22Rv1 (cell line): ENCODE results near the gene HSPA2.

Source experiments
- H3K27ac ChIP-seq: fragments of 450-650 bp; 2 replicates; pipeline ENCODE4 v1.5.1; 2017
- CTCF ChIP-seq: fragments of 450-650 bp; IDR thresholded peaks from 2 replicates; pipeline ENCODE4 v1.5.1; 2017; ENCODE audit warnings: mild to moderate bottlenecking
- ZFX ChIP-seq: fragments of 450-650 bp; IDR thresholded peaks from 2 replicates; pipeline ENCODE4 v1.6.1; 2017; ENCODE audit warnings: antibody characterized with exemption, borderline replicate concordance

HSPA2 gene

GRCh38 chr14:64507376-64508156, 33.0 kb upstream of the HSPA2 start:
- H3K27ac ChIP-seq, result no peak overlapping the region
- TF ChIP-seq ZFX (no peak), CTCF (no peak)

DNA sequence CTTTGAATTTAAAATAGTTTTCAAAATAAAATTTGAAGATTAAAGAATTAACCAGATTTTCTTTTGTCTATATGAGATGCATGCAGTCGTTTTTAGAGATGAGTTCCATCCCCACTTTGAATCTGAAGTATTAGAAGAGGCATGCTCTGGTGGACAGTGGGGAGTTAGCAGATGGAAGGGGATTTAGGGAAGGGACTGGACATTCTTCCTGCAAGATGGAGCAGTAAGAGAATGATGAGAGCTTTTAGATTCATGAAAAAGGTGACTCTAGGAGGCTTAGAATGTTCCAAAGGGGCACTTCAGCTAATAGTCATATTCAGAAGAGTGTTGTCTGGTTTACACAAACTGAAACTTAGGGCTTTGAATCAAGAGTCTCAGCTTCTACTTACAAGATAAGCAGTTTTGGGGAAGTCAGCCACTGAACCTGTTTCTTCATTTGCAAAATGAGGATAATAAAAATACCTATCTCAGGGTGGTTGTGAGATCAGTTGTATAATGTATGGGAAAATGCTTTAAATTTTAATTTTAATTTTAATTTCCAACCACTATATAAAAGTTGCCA, 32.2 kb upstream of the HSPA2 start:
- TF ChIP-seq ZFX (no peak), CTCF (no peak)
- H3K27ac ChIP-seq, result no peak overlapping the region

DNA sequence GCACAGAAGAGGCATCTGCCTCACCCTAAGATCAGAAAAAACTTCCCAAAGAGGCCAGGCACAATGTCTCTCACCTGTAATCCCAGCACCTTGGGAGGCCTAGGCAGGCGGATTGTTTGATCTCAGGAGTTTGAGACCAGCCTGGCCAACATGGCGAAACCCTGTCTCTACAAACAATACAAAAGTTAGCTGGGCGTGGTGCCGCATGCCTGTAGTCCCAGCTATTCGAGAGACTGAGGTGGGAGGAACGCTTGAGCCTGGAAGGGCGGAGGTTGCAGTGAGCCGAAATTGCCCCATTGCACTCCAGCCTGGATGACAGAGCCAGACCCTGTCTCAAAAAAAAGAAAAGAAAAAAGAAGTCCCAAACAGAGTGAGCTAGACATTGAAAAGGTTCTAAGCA, 31.5 kb upstream of the HSPA2 start:
- H3K27ac ChIP-seq, result no peak overlapping the region
- TF ChIP-seq ZFX (no peak), CTCF (no peak)

DNA sequence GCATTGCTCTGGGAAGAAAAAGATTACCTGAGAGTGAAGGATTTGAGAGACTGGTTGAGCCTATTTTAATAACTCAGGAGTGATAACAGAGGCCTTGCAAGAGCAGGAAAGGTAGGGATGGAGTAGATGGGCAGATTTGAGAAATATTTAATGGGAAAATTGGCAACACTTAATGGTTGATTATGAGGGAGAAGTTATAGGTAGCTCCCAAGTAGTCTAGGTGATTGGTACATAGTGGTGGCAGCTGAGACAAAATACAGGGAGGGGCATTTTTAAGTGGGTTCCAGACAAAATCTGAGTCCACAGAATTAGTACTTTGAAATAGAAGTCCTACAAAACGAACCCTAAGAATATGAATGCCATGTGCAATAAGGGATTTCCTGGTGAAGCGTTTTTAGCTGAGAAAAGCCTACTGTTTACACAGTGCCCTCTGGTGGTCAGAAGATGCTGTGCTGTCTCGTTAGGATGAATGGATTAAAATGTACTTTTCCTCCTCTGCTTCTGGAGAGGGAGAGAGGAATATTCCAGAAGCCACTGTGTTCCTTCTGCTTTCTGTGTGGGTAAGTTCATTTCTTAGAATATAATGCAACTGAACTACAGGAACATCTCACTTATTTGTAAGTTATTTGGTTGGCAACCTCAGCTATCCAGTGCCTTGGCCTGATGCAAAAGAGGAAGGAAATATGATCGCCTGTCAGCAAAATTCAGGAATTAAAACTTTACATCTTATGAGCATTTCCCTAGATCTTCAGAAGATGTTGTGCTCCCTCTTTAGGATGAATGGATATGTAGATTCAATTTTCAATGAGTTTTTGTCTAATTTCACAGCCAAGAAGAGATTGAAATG, 29.5 kb upstream of the HSPA2 start:
- H3K27ac ChIP-seq, result 0 out of 2 replicates have a peak overlapping the region, but pooled peaks have one; percentile 3
- no peak for TF ChIP-seq ZFX
- TF ChIP-seq CTCF, result peak; percentile 96

GRCh38 chr14:64513271-64513670, 27.3 kb upstream of the HSPA2 start:
- TF ChIP-seq CTCF (no peak), ZFX (no peak)

DNA sequence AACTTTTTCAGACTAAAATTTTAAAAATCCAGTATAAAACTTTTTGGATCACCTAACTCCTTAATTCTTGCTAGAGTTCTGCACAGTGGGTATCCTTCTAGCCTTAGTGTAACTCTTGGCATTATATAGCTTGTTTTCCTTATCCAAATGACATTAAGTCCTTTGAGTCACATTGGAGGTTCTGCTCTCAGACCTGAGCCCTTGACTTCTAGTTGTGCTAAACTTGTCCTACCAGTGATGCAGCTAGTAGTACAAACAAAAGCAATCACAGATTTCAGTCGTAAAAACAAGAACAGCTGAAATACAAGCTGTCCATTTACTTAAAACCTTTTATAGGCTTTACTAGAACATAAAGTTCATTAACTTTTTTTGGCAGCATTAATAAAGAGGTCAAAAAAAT, 25.5 kb upstream of the HSPA2 start:
- peak overlapping the region; percentile 74 for H3K27ac ChIP-seq
- TF ChIP-seq CTCF (no peak), ZFX (no peak)

More at GRCh38 chr14:64513271-64513670, 27.3 kb upstream of the HSPA2 start:
- H3K27ac ChIP-seq, result peak overlapping the region; percentile 74; the same call in 1 of the 2 replicates
